ENCODE results near the gene CLDN24.

The CLDN24 gene

GRCh38 chr4:183285886-183286285 is 36.3 kb downstream of the CLDN24 start:
- DNase-seq (ENCODE audit: low read depth in 2 of 2, low spot score in 1 of 2), result no peak

GRCh38 chr4:183284965-183285364 is 37.3 kb downstream of the CLDN24 start:
- no peak for DNase-seq (ENCODE audit: low read depth in 2 of 2, low spot score in 1 of 2)

- no peak for DNase-seq (ENCODE audit: low read depth in 2 of 2, low spot score in 1 of 2)
These were observed 37.9 kb downstream of the CLDN24 start for GRCh38 chr4:183284258-183284785.

- no peak for DNase-seq (ENCODE audit: low read depth in 2 of 2, low spot score in 1 of 2)
These were observed 46.1 kb downstream of the CLDN24 start for GRCh38 chr4:183276106-183276505.

DNA sequence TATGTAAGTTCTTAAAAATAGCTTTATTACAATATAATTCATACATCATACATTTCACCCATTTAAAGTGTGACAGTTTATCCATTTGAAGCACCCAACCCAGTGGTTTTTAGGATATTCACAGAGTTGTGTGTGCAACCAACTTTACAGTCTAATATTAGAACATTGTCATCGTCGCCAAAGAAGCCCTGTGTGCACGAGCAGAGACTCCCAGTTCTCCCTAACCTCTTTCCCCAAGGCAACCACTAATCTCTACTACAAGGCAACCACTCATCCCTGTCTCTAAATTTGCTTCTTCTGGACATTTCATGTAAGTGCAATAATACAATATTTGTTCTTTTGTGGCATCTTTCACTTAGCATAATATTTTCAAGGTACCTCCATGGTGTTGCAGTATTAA is 49.8 kb downstream of the CLDN24 start:
- no peak for DNase-seq (ENCODE audit: low read depth in 2 of 2, low spot score in 1 of 2)

Data from stimulated activated CD8-positive, alpha-beta memory T cell treated with anti-CD3 and anti-CD28 coated beads, Interleukin-4, amount 100 ng/mL, for 1 hour (primary cell).